IMR-90 (cell line): ENCODE data around the gene ACTN2. TPM values are rescaled to one million over a fixed set of nuclear protein-coding genes. Genes with fewer than 3 reads are reported as not detected.

Experiments used
- ATAC-seq: fragments of 200-7000 bp; cut with Tn5 transposase; 2 replicates; pipeline ENCODE4 v1.9.1; 2020; ENCODE audit warnings: low read depth, mild to moderate bottlenecking, moderate library complexity
- BruUV-seq: library from RNA; stranded (reverse); fragments of 400-500 nt; replicated peaks from 2 replicates; lab custom pipeline; 2021; lab: Mats Ljungman, UMichigan
- CTCF ChIA-PET: fragments of 300-600 bp; formaldehyde crosslinking; extraction: SDS; loops from one replicate; lab custom pipeline; 2021; ENCODE audit warnings: antibody characterized with exemption; lab: Yijun Ruan, JAX
- POLR2A ChIA-PET: fragments of 300-600 bp; sonication (Branson Sonifier 250); formaldehyde crosslinking; loops from one replicate; lab custom pipeline; 2022; ENCODE audit warnings: antibody characterized with exemption; ENCODE audit not compliant: unreplicated experiment; lab: Charles Lee
- DNase-seq: peaks from one replicate; pipeline ENCODE4 v3.0.0; 2013
- H2AFZ ChIP-seq: replicated peaks from 2 replicates; pipeline ENCODE3; 2013; ENCODE audit warnings: low read length, mild to moderate bottlenecking; ENCODE audit not compliant: poor library complexity
- H2AK5ac ChIP-seq: 2 replicates; pipeline ENCODE4 v1.6.1; 2013; ENCODE audit warnings: low read depth, low read length, inconsistent platforms
- H2AK9ac ChIP-seq: replicated peaks from 2 replicates; pipeline ENCODE3; 2013; ENCODE audit warnings: mild to moderate bottlenecking, low read depth, low read length, moderate library complexity; ENCODE audit not compliant: poor library complexity
- H2BK120ac ChIP-seq: 2 replicates; pipeline ENCODE4 v1.6.1; 2013; ENCODE audit warnings: low read depth, low read length, inconsistent platforms
- H2BK15ac ChIP-seq: 3 replicates; pipeline ENCODE4 v1.6.1; 2013; ENCODE audit warnings: low read depth, low read length, inconsistent platforms
- H2BK20ac ChIP-seq: 2 replicates; pipeline ENCODE4 v1.6.1; 2013; ENCODE audit warnings: low read depth, mild to moderate bottlenecking, inconsistent platforms, low read length, moderate library complexity
- H2BK5ac ChIP-seq: 2 replicates; pipeline ENCODE4 v1.6.1; 2013; ENCODE audit warnings: mild to moderate bottlenecking, low read depth, low read length, inconsistent platforms; ENCODE audit not compliant: poor library complexity, severe bottlenecking
- H3K14ac ChIP-seq: replicated peaks from 2 replicates; pipeline ENCODE4 v1.6.1; 2013; ENCODE audit warnings: low read depth, low read length, inconsistent platforms
- H3K18ac ChIP-seq: 2 replicates; pipeline ENCODE4 v1.6.1; 2013; ENCODE audit warnings: low read depth, low read length, control low read depth
- H3K23ac ChIP-seq: 2 replicates; pipeline ENCODE4 v1.6.1; 2013; ENCODE audit warnings: low read depth, low read length, inconsistent platforms
- H3K27ac ChIP-seq: 2 replicates; pipeline ENCODE4 v1.5.1; 2013; ENCODE audit warnings: mild to moderate bottlenecking, control low read depth, low read length; ENCODE audit not compliant: insufficient read depth
- H3K27me3 ChIP-seq: 2 replicates; pipeline ENCODE4 v1.6.1; 2013; ENCODE audit warnings: low read length; ENCODE audit not compliant: control insufficient read depth, insufficient read depth
- H3K36me3 ChIP-seq: 2 replicates; pipeline ENCODE4 v1.6.1; 2013; ENCODE audit warnings: low read length, mixed read lengths; ENCODE audit not compliant: control insufficient read depth, insufficient read depth
- H3K4ac ChIP-seq: 2 replicates; pipeline ENCODE4 v1.6.1; 2013; ENCODE audit warnings: low read depth, low read length, inconsistent platforms
- H3K4me1 ChIP-seq: 2 replicates; pipeline ENCODE4 v1.6.1; 2013; ENCODE audit warnings: low read length, mixed read lengths; ENCODE audit not compliant: control insufficient read depth, insufficient read depth
- H3K4me2 ChIP-seq: 2 replicates; pipeline ENCODE4 v1.6.1; 2013; ENCODE audit warnings: low read depth, mild to moderate bottlenecking, control low read depth, low read length, moderate library complexity
- H3K4me3 ChIP-seq: 2 replicates; pipeline ENCODE4 v1.5.1; 2013; ENCODE audit warnings: low read depth, mild to moderate bottlenecking, control low read depth, low read length, moderate library complexity; ENCODE audit not compliant: insufficient read depth
- H3K56ac ChIP-seq: 2 replicates; pipeline ENCODE4 v1.6.1; 2013; ENCODE audit warnings: low read length, inconsistent platforms; ENCODE audit not compliant: insufficient read depth; ENCODE audit errors: extremely low read depth
- H3K79me1 ChIP-seq, 2 experiments: 2 replicates each; pipeline ENCODE4 v1.6.1; 2013; ENCODE audit warnings: low read length in 2 of 2, inconsistent platforms in 1 of 2, low read depth in 1 of 2
- H3K9ac ChIP-seq: 2 replicates; pipeline ENCODE4 v1.6.1; 2013; ENCODE audit warnings: low read depth, low read length, control low read depth
- H3K9me1 ChIP-seq: 2 replicates; pipeline ENCODE4 v1.6.1; 2013; ENCODE audit warnings: low read length, inconsistent platforms; ENCODE audit not compliant: insufficient read depth
- H3K9me3 ChIP-seq: 2 replicates; pipeline ENCODE4 v1.6.1; 2013; ENCODE audit warnings: low read length; ENCODE audit not compliant: control insufficient read depth, insufficient read depth
- H4K20me1 ChIP-seq: 2 replicates; pipeline ENCODE4 v1.6.1; 2013; ENCODE audit warnings: low read length, inconsistent platforms; ENCODE audit not compliant: insufficient read depth
- H4K5ac ChIP-seq: 2 replicates; pipeline ENCODE4 v1.6.1; 2013; ENCODE audit warnings: mild to moderate bottlenecking, low read depth, low read length, control low read depth
- H4K8ac ChIP-seq, 2 experiments: 2 replicates each; pipeline ENCODE4 v1.6.1; 2013; ENCODE audit warnings: low read depth in 2 of 2, low read length in 2 of 2, control low read depth in 1 of 2, inconsistent platforms in 1 of 2
- H4K91ac ChIP-seq: 2 replicates; pipeline ENCODE4 v1.6.1; 2013; ENCODE audit warnings: low read depth, low read length, inconsistent platforms; ENCODE audit not compliant: insufficient read depth
- CEBPB ChIP-seq: IDR thresholded peaks from 2 replicates; pipeline ENCODE4 v1.6.1; 2012; ENCODE audit warnings: low read depth, low read length, improper control_type of control experiment
- CHD1 ChIP-seq: IDR thresholded peaks from 2 replicates; pipeline ENCODE4 v1.6.1; 2012; ENCODE audit warnings: low read depth, low read length, improper control_type of control experiment
- CTCF ChIP-seq: conservative IDR thresholded peaks from 2 replicates; pipeline ENCODE4 v1.5.1; 2012; ENCODE audit warnings: mild to moderate bottlenecking, low read depth, low read length, improper control_type of control experiment
- ELK1 ChIP-seq: fragments of 150-350 bp; IDR thresholded peaks from 2 replicates; pipeline ENCODE4 v1.6.1; 2016; ENCODE audit warnings: low read depth, mild to moderate bottlenecking, low read length, moderate library complexity, borderline replicate concordance
- FOS ChIP-seq: fragments of 150-350 bp; IDR thresholded peaks from 2 replicates; pipeline ENCODE4 v1.6.1; 2016; ENCODE audit warnings: low read depth, low read length
- MAFK ChIP-seq: IDR thresholded peaks from 2 replicates; pipeline ENCODE4 v1.6.1; 2012; ENCODE audit warnings: low read depth, low read length, improper control_type of control experiment
- MAZ ChIP-seq: IDR thresholded peaks from 2 replicates; pipeline ENCODE4 v1.6.1; 2012; ENCODE audit warnings: low read depth, mild to moderate bottlenecking, low read length, improper control_type of control experiment, moderate library complexity, borderline replicate concordance
- MXI1 ChIP-seq: IDR thresholded peaks from 2 replicates; pipeline ENCODE4 v1.6.1; 2012; ENCODE audit warnings: low read depth, mild to moderate bottlenecking, low read length, moderate library complexity, borderline replicate concordance
- NFE2L2 ChIP-seq: fragments of 150-350 bp; IDR thresholded peaks from 2 replicates; pipeline ENCODE4 v1.6.1; 2016; ENCODE audit warnings: low read depth, mild to moderate bottlenecking, low read length
- RAD21 ChIP-seq: IDR thresholded peaks from 2 replicates; pipeline ENCODE4 v1.6.1; 2012; ENCODE audit warnings: low read length, improper control_type of control experiment
- RCOR1 ChIP-seq: IDR thresholded peaks from 2 replicates; pipeline ENCODE4 v1.6.1; 2012; ENCODE audit warnings: mild to moderate bottlenecking, low read length, improper control_type of control experiment; ENCODE audit not compliant: insufficient replicate concordance
- RFX5 ChIP-seq: IDR thresholded peaks from 2 replicates; pipeline ENCODE4 v1.8.0; 2012; ENCODE audit warnings: low read depth, mild to moderate bottlenecking, low read length, moderate library complexity
- SMC3 ChIP-seq: fragments of 150-350 bp; IDR thresholded peaks from 2 replicates; pipeline ENCODE4 v1.6.1; 2016; ENCODE audit warnings: low read depth, mild to moderate bottlenecking, antibody characterized with exemption, low read length, moderate library complexity
- USF2 ChIP-seq: fragments of 150-350 bp; IDR thresholded peaks from 2 replicates; pipeline ENCODE4 v1.6.1; 2017; ENCODE audit warnings: mild to moderate bottlenecking, antibody characterized with exemption, low read length, low read depth
- WGBS, 2 experiments: methylation state at CpG; one replicate each; pipeline versions ENCODE4 v1.1.5 to v1.1.7; 2013; ENCODE audit warnings: missing lambda C conversion rate in 2 of 2; ENCODE audit not compliant: insufficient read length in 1 of 2; ENCODE audit errors: extremely low coverage in 2 of 2; 5-methylcytosine and 5-hydroxymethylcytosine counted together
- dilution Hi-C: fragments of 300-500 bp; cut with HindIII; formaldehyde crosslinking; loops from one replicate; pipeline ENCODE4 v1.14.3; 2018; ENCODE audit warnings: low sequenced_read_pairs; ENCODE audit not compliant: unreplicated experiment
- in situ Hi-C: fragments of 300-500 bp; cut with MboI; formaldehyde crosslinking; loops from 3 replicates; pipeline ENCODE4 v1.14.3; 2019; ENCODE audit warnings: low sequenced_read_pairs, inconsistent platforms, mixed read lengths
- intact Hi-C: fragments of 100-400 bp; cut with micrococcal nuclease; formaldehyde crosslinking; loops from 2 replicates; pipeline ENCODE4 v1.10.0; 2022
- polyA plus RNA-seq, 3 experiments: library from polyadenylated mRNA; depleted of rRNA; stranded (reverse); fragments of >200 nt; gene quantifications; 2 replicates each; pipeline ENCODE4 v1.2.3, GENCODE V29; 2012; ENCODE audit warnings: low replicate concordance in 1 of 3
- total RNA-seq: library from RNA; depleted of rRNA; stranded (reverse); fragments of >200 nt; gene quantifications from 2 replicates; pipeline ENCODE4 v1.2.3, GENCODE V29; 2012

The ACTN2 gene
- total and polyA plus RNA-seq, 2 of the 4 experiments (the other 2 are of a cell fraction), result under 0.01 TPM; not detected in 1

GRCh38 chr1:236765831-236766230 lies 79.5 kb downstream of the ACTN2 start (continued):
- no peak for TF ChIP-seq CHD1
- TF ChIP-seq CTCF, result no peak
- TF ChIP-seq RCOR1, result no peak

GRCh38 chr1:236766506-236766905 lies 80.2 kb downstream of the ACTN2 start:
- DNase-seq (no peak), ATAC-seq (no peak)
- Histone ChIP-seq H3K4ac (no peak overlapping the region), H3K4me2 (no peak overlapping the region), H3K36me3 (no peaks in the 10 kb centered on the region), H4K91ac (no peak overlapping the region), H2AK5ac (no peak overlapping the region), H3K9ac (no peak overlapping the region), H3K27me3 (peaks cover 2% of the 10 kb centered on the region; the same call in 1 of the 2 replicates), H2BK15ac (no peak overlapping the region), H3K4me1 (no peaks in the 10 kb centered on the region), H4K5ac (no peak overlapping the region), H3K56ac (no peak overlapping the region), H2BK5ac (no peak overlapping the region), H3K18ac (no peak overlapping the region), H4K8ac (no peak overlapping the region), H3K23ac (no peak overlapping the region), H3K9me1 (no peaks in the 10 kb centered on the region), H3K4me3 (no peak overlapping the region), H3K79me1 (no peaks in the 10 kb centered on the region), H3K14ac (no peak overlapping the region), H3K27ac (no peak overlapping the region), H2BK20ac (no peak overlapping the region), H4K20me1 (no peaks in the 10 kb centered on the region), H3K9me3 (no peaks in the 10 kb centered on the region), H2BK120ac (no peak overlapping the region), H2AK9ac (no peak overlapping the region), H2AFZ (no peak overlapping the region)
- intact Hi-C loops (no loop called here), in situ Hi-C loops (loop anchor here (25.0 kb wide), 1 partner anchor 621 kb away; no protein-coding TSS in a partner anchor), dilution Hi-C loops (no loop called here)
- TF ChIP-seq USF2 (no peak), MAZ (no peak), RCOR1 (no peak), ELK1 (no peak), CEBPB (no peak), SMC3 (no peak), MXI1 (no peak), RFX5 (no peak), NFE2L2 (no peak), MAFK (no peak), FOS (no peak), RAD21 (no peak), CHD1 (no peak)
- CTCF ChIA-PET, result no interaction called here
- POLR2A ChIA-PET, result no interaction called here
- no CpG with 5 or more reads among the region's 3 CpGs for WGBS, 2 experiments
- BruUV-seq, result no TSS peak
